ENCODE data around the gene CCDC88C. TPM values are rescaled to one million over a fixed set of nuclear protein-coding genes. Genes with fewer than 3 reads are reported as not detected.
A peak's percentile ranks its signal among the peaks of the same experiment; 100 is the strongest.
"Not testable (repeated sequence)": the region's sequence is repeated elsewhere in the genome, so short reads cannot be mapped to it uniquely, and the experiment has no call there.

CCDC88C gene
- total RNA-seq, 1 experiment from 2014 or later, result 2.0 TPM

- DNase-seq (ENCODE audit: low read depth), result no peak
- in situ Hi-C loops (cut with HindIII; ENCODE audit: low pct_unique_long_range_greater_than_20kb, low sequenced_read_pairs), result no loop called here
Observed at GRCh38 chr14:91255026-91255695, 162.5 kb downstream of the CCDC88C start.

DNA sequence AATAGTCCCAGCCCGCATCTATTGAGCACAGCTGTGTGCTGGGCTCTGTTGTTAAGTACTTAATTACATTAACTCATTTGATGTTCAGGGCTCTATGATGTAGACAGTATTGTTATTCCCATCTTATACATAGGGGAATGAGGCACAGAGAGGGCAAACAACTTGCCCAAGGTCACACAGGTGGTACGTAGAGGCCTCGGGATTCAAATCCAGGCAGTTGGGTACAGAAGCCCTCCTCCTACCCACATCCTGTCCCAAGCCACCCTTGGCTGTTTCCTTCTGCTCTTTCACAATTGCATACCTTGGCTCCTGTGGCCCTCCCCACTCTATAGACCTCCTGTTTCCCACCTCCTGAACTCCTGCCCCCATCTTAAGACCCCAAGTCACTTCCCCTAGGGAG, 163.2 kb downstream of the CCDC88C start:
- no peak for DNase-seq (ENCODE audit: low read depth)
- in situ Hi-C loops (cut with HindIII; ENCODE audit: low pct_unique_long_range_greater_than_20kb, low sequenced_read_pairs), result no loop called here

DNA sequence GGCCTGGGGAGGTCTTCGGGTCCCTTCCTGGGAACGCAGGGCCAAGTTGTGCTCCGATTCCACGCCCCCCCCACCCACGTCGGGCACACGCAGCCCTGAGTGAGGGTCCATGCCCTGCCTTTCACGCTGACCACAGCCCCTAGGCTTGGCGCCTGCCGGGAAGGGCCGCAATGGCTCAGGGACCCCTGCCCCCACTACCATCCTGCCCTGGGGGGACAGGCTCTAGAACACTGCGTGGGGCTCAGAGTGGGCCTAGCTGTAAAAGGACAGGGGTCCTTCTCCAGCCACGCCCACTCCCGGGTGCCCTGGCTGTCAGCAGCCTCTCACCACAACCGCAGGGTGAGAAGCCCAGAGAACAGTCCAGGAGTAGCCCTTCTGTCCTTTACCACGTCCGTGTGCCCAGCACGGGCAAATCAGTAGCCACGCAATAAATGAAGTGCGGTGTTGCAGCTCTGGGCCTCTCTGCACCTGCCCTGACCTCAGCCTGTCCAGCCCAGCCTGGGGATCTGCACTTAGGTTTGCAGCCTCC, 163.8 kb downstream of the CCDC88C start:
- DNase-seq (ENCODE audit: low read depth), result no peak
- in situ Hi-C loops (cut with HindIII; ENCODE audit: low pct_unique_long_range_greater_than_20kb, low sequenced_read_pairs), result no loop called here

GRCh38 chr14:91252871-91253794, 164.5 kb downstream of the CCDC88C start:
- no peak for DNase-seq (ENCODE audit: low read depth)
- in situ Hi-C loops (cut with HindIII; ENCODE audit: low pct_unique_long_range_greater_than_20kb, low sequenced_read_pairs), result no loop called here

- in situ Hi-C loops (cut with HindIII; ENCODE audit: low pct_unique_long_range_greater_than_20kb, low sequenced_read_pairs), result no loop called here
- DNase-seq (ENCODE audit: low read depth), result no peak
Observed at GRCh38 chr14:91250912-91251311, 166.7 kb downstream of the CCDC88C start.

DNA sequence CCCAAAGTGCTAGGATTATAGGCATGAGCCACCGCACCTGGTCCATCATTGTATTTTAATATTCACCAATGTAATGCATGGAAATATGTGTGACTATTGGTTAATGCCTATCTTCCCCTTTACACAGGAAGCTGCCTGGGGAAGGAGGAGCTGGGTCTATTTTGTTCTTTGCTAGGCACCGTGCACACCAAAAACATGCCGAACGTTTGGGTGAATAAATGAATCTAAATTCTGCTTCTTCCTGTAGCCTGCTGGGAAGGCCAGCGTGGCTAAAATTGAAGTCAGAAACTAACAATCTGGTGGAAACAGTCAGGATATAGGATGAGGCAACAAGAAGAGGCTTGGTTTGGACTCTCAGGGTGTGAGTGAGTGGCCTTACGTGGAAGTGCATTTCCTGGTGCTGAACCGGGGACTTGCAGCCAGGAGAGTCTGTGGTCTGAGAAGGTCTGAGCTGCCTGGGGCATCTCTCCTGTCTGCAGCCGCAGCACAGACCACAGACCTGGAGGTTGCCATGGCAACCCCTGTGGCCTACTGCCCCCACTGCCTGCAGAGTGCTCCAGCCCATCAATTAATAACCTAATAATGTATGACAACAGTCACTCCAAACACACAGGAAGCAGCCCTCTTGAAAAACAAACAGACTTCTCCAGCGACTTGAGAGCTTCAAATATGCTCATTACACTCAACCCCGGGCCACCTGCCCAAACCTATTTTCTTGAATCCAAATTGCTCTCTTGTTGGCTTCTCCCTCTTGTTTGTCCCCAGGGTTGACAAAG, 167.6 kb downstream of the CCDC88C start:
- in situ Hi-C loops (cut with HindIII; ENCODE audit: low pct_unique_long_range_greater_than_20kb, low sequenced_read_pairs), result no loop called here
- peak; percentile 76 for DNase-seq (ENCODE audit: low read depth)

GRCh38 chr14:91246051-91246852, 171.4 kb downstream of the CCDC88C start:
- in situ Hi-C loops (cut with HindIII; ENCODE audit: low pct_unique_long_range_greater_than_20kb, low sequenced_read_pairs), result no loop called here
- DNase-seq (ENCODE audit: low read depth), result no peak

DNA sequence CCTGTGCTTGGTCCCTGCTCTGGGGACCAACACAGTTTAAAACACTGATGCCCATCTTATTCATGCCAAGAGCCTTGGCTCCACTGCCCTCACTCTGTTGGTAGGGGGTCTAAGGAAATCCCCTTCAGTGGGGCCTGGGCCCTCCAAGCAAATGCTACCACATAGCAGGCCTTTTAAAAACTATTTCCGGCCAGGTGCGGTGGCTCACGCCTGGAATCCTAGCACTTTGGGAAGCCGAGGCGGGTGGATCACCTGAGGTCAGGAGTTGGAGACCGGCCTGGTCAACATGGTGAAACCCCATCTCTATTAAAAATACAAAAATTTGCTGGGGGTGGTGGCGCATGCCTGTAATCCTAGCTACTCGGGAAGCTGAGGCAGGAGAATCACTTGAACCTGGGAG, 172.0 kb downstream of the CCDC88C start:
- DNase-seq (ENCODE audit: low read depth); in situ Hi-C loops (cut with HindIII; ENCODE audit: low pct_unique_long_range_greater_than_20kb, low sequenced_read_pairs): not testable (repeated sequence)

DNA sequence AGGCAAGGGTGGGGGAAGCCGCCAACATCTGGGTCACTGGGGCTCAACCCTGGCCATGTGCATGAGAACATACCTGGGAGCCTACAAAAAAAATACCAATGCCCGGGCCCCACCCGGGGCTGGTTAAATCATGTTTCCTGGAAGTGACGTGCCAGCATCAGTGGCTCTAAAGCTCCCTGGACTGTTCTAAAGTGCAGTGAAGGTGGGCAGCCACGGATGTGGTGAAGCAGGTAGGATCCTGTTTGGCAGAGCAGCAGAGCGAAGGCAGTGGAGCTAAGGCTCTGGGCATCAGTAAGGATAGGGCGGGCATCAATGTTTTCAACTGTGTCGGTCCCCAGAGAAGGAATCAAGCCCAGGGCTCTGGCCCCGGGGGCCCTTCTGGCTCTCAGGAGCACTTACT, 172.6 kb downstream of the CCDC88C start:
- no peak for DNase-seq (ENCODE audit: low read depth)
- in situ Hi-C loops (cut with HindIII; ENCODE audit: low pct_unique_long_range_greater_than_20kb, low sequenced_read_pairs), result no loop called here

GRCh38 chr14:91244501-91244901, 173.1 kb downstream of the CCDC88C start, which contains the start of gene GPR68:
TSS of gene GPR68 (minus strand) at chr14:91244704. CDS start at chr14:91235050, 9,654 bp downstream.
- in situ Hi-C loops (cut with HindIII; ENCODE audit: low pct_unique_long_range_greater_than_20kb, low sequenced_read_pairs), result no loop called here
- no peak for DNase-seq (ENCODE audit: low read depth)

DNA sequence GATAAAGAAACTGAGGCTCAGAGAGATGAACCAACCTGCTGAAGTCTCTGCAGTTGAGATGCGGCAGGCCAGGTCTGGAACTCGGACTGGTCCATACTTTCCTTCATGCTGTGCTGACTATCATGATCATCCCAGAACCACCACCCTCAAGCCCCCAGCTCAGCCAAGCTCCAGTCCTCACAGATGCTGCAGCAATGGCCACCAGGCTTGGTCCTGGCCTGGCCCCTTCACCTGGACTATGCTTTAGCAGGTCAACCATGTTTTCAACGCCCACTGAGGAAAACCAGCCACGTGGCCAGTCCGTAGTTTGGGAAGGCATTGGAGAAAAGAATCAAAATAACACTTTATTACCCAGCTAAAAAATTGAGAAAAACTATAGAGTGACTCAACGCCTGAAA, 174.5 kb downstream of the CCDC88C start:
- in situ Hi-C loops (cut with HindIII; ENCODE audit: low pct_unique_long_range_greater_than_20kb, low sequenced_read_pairs), result no loop called here
- no peak for DNase-seq (ENCODE audit: low read depth)

- in situ Hi-C loops (cut with HindIII; ENCODE audit: low pct_unique_long_range_greater_than_20kb, low sequenced_read_pairs), result no loop called here
- DNase-seq (ENCODE audit: low read depth), result no peak
Observed at GRCh38 chr14:91242635-91243034, 175.0 kb downstream of the CCDC88C start.

GRCh38 chr14:91241863-91242262, 175.8 kb downstream of the CCDC88C start:
- in situ Hi-C loops (cut with HindIII; ENCODE audit: low pct_unique_long_range_greater_than_20kb, low sequenced_read_pairs), result no loop called here
- no peak for DNase-seq (ENCODE audit: low read depth)

DNA sequence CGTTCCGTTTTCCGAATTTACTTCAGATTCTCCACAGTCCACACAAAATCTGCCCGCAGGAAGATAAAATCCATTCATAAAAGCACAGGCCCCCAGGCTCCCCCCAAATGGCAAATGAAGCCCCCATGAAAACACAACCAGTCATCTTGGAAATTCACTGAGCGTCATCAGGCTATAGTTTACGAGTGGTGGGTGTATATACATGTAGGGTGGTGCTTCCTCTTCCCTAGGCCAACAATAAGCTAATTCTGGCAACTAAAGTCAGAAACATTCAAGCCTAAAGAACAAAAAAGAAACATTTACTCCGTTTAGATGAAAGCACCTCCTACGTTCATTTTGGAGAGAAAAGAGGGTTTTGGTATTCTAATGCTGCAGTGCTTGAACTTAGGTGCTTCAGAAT, 179.0 kb downstream of the CCDC88C start:
- in situ Hi-C loops (cut with HindIII; ENCODE audit: low pct_unique_long_range_greater_than_20kb, low sequenced_read_pairs), result no loop called here
- DNase-seq (ENCODE audit: low read depth), result no peak

- in situ Hi-C loops (cut with HindIII; ENCODE audit: low pct_unique_long_range_greater_than_20kb, low sequenced_read_pairs), result no loop called here
- no peak for DNase-seq (ENCODE audit: low read depth)
Observed at GRCh38 chr14:91238085-91238484, 179.5 kb downstream of the CCDC88C start.

- DNase-seq (ENCODE audit: low read depth), result no peak
- in situ Hi-C loops (cut with HindIII; ENCODE audit: low pct_unique_long_range_greater_than_20kb, low sequenced_read_pairs), result no loop called here
Observed at GRCh38 chr14:91237219-91237618, 180.4 kb downstream of the CCDC88C start.

- no peak for DNase-seq (ENCODE audit: low read depth)
- in situ Hi-C loops (cut with HindIII; ENCODE audit: low pct_unique_long_range_greater_than_20kb, low sequenced_read_pairs), result no loop called here
Observed at GRCh38 chr14:91235841-91236240, 181.8 kb downstream of the CCDC88C start.

GRCh38 chr14:91234791-91235114, 182.9 kb downstream of the CCDC88C start:
- in situ Hi-C loops (cut with HindIII; ENCODE audit: low pct_unique_long_range_greater_than_20kb, low sequenced_read_pairs), result no loop called here
- DNase-seq (ENCODE audit: low read depth), result no peak
